TTC549 (cell line): ENCODE data around the gene CD37.
"Not testable (repeated sequence)": the region's sequence is repeated elsewhere in the genome, so short reads cannot be mapped to it uniquely, and the experiment has no call there.

Source experiments
- FAIRE-seq: peaks from 2 replicates; lab custom pipeline; 2012; peaks lifted over from hg19 to GRCh38; lab: Jason Lieb, UNC

The CD37 gene

DNA sequence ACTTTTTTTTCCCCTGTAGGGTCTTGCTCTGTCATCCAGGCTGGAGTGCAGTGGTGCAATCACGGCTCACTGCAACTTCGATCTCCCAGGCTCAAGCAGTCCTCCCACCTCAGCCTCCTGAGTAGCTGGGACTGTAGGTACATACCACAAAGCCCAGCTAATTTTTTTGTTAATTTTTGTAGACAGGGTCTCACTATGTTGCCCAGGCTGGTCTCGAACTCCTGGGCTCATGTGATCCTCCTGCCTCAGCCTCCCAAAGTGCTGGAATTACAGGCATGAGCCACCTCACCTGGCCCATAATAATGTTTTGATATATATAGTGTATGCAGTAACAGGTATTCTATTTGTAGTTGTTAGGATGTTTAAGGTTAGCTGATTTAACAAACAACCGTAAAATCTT, 4.0 kb upstream of the CD37 start:
- not testable (repeated sequence) for FAIRE-seq

- peak; percentile 56 for FAIRE-seq
Measured at GRCh38 chr19:49331616-49332055, 3.6 kb upstream of the CD37 start.

DNA sequence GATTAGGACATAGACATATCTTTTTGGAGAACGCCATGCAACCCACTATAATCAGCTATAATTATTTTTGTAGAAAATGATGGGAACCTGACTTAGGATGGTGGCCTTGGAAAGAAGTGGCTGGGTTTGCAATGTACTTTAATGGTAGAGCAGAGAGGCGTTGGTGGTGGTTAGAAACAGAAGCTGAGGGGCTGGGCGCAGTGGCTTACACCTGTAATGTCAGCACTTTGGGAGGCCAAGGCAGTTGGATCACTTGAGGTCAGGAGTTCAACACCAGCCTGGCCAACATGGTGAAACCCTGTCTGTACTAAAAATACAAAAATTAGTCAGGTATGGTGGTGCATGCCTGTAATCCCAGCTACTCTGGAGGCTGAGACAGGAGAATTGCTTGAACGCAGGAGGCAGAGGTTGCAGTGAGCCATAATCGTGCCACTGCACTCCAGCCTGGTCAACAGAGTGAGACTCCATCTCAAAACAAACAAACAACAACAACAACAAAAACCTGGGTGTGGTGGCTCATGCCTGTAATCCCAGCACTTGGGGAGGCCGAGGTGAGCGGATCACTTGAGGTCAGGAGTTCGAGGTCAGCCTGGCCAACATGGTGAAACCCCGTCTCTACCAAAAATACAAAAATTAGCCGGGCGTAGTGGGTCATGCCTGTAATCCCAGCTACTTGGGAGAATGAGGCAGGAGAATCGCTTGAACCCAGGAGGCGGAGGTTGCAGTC, 2.4 kb upstream of the CD37 start:
- FAIRE-seq, result not testable (repeated sequence)

DNA sequence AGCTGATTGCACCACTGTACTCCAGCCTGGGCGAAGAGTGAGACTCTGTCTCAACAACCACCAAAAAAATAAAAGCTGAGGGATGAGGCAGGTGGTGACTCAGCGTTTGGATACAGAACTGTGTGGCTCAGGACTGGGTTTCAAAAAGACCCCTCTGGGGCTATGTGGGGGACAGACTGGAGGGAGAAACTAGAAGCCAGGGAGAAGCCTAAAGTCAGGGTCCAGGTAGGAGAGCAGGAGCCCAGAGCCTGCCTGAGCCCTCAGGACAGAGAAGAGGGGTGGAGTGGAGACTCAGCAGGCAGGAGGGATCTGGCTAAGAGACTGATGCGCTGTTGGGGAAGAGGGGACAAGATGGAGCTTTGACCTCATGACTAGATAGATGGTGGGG, 1.8 kb upstream of the CD37 start:
- no peak for FAIRE-seq

DNA sequence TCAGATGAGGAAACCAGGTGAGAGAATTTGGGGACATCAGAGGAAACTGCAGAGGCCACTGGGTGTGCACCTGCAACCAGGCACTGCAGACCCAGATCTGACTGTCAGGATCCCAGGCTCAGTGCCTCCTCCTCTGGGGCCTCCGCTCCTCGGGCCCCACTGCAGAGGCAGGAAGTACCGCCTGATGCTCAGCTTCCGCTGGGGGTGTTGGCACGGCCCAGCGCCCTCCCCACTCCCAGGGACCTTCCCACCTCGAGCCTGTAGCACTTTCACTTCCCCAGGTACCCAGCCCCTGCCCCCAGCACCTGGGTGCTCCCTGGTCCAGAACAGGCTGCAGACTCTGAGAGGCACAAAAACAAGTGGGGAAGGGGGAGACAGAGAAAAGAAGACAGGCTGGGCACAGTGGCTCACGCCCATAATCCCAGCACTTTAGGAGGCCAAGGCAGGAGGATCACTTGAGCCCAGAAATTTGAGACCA, 1.4 kb upstream of the CD37 start:
- no peak for FAIRE-seq

- FAIRE-seq, result no peak
Measured at GRCh38 chr19:49335784-49336481, 727 bp downstream of the CD37 start.

DNA sequence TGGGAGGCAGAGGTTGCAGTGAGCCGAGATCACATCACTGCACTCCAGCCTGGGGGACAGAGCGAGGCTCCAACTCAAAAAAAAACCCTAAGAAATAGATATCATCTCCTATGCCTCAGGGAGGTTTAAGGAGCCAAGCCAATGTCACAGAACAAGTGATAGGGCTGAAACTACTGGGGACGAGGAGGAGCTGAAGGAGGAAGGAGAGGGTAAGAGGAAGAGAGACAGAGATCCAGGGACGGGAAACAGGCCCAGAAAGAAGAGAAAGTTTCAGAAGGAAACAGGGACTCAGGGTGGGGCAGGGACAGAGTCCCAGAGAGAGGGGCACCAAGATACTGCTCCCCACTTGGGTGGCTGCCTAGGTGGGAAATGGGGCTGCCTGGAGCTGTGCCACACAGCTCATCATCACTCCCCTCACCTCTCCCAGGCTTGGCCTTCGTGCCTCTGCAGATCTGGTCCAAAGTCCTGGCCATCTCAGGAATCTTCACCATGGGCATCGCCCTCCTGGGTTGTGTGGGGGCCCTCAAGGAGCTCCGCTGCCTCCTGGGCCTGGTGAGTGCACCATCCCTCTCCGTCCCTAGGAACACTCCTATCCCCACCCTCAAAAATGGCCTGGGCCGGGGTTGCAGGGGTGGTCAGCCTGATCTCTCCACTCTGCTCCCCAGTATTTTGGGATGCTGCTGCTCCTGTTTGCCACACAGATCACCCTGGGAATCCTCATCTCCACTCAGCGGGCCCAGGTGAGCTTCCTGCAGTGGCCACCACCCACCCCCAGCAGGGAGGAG, 1.5 kb downstream of the CD37 start:
- no peak for FAIRE-seq

- FAIRE-seq, result no peak
Measured at GRCh38 chr19:49337267-49338022, 2.2 kb downstream of the CD37 start.

DNA sequence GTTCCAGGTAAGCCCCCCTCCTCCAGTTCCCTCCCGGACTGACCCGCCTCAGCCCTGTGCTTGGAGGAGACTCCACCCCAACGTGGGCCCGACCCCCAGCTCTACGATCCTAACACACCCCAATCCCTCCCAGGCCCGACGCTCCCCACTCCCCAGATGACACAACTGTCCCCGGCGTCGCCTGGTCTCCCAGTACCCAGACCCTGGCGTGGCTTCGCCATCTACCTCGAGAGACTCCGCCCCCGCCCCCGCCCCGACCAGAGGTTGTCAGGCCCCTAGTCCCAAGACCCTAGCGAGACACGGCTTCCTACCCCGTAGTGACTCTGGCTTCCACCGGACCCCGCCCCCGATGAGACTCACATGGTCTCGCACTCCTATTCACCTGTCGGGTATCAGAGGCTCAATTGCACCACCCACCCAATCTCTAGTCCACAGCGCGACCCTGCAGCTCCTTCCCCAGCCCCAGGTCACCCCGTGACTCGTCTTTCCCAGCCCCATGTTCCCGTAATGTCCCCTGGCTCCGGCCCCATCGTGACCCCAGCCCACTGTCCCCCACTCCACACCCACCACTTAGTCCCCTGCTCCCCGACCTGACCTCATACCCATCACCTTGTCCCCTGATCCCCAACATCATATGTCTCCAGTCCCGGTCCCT, 2.9 kb downstream of the CD37 start:
- FAIRE-seq, result no peak

GRCh38 chr19:49338691-49339300, 3.6 kb downstream of the CD37 start:
- no peak for FAIRE-seq

GRCh38 chr19:49339301-49340068, 4.3 kb downstream of the CD37 start:
- FAIRE-seq, result no peak

DNA sequence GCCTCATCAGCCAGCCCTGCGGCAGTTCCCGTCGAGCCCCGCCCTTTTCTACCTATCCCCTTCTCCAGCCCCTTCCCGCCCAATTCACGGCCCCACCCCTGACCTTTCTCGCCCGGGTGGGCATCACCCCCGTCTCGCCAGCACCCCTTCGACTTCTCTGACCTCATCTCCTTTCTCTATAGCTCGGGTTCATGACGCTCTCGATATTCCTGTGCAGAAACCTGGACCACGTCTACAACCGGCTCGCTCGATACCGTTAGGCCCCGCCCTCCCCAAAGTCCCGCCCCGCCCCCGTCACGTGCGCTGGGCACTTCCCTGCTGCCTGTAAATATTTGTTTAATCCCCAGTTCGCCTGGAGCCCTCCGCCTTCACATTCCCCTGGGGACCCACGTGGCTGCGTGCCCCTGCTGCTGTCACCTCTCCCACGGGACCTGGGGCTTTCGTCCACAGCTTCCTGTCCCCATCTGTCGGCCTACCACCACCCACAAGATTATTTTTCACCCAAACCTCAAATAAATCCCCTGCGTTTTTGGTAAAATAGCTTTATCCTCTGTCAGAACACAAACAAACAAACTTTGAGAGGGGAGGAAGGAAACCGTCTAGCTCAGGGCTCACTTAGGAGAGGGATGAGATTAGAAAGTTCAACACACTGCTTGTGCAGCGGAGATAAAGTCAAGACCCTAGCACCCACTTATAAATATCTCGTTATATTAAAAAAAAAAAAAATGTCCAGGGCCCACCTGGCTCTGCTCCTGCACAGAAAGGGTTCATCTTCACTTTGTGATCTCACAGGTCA, 5.1 kb downstream of the CD37 start:
- FAIRE-seq, result no peak

DNA sequence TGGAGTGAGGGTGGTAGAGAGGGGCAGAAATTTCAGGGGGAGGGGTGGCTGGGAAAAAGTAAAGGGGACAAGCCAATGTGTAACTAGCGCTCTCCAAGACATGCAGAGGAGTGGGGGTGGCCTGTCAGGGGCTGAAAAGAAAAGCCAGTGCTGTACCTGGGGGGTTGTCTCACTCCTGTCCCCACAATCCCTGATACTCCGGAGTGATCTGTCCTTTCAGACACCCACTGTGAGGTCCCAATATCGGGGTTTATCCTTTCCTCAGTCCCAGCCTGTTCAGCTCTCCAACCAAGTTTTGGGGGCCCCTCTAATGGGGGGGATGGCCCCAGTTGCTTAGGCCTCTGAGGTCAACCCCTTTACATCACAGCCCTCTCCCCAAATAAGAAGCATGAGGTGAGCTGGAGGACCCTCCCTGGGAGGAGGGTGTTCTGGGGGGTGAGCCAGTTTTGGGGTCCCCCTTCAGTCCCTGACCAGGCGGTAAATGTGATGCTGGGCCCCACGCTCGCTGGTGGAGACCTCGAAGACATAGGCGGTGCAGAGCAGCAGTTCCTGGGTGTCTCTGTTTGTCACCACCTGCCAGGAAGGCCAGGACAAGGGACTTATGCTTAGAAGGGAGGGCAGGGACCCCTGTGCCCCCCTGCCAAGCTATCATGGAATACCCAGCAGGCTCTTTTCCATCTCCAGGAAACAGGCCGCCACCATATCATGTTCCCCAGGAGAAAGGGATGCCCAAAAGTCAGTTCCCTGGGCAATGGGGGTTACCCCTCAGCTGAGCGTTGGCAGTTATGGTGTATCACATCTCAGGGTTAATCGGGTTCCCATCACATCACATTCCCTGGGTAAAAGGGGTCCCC, 5.9 kb downstream of the CD37 start:
- no peak for FAIRE-seq

GRCh38 chr19:49342291-49342721, 7.1 kb downstream of the CD37 start:
- no peak for FAIRE-seq

- FAIRE-seq, result no peak
Measured at GRCh38 chr19:49343123-49343522, 7.9 kb downstream of the CD37 start.

GRCh38 chr19:49344505-49345423, 9.6 kb downstream of the CD37 start:
- no peak for FAIRE-seq

- FAIRE-seq, result no peak
Measured at GRCh38 chr19:49347191-49347590, 12.0 kb downstream of the CD37 start.
